WTC11 (cell line): ENCODE results near the gene MYO1H.

Source experiments
- ELF4 ChIP-seq: sonication (generic); formaldehyde crosslinking; IDR thresholded peaks from 2 replicates; pipeline ENCODE4 v1.8.1; 2022; ENCODE audit warnings: low read depth, mild to moderate bottlenecking, moderate library complexity, missing genetic modification reagents
- KAT7 ChIP-seq: sonication (generic); formaldehyde crosslinking; IDR thresholded peaks from 2 replicates; pipeline ENCODE4 v1.8.1; 2023; ENCODE audit warnings: missing genetic modification reagents, mild to moderate bottlenecking, borderline replicate concordance
- ZBTB21 ChIP-seq: sonication (generic); formaldehyde crosslinking; IDR thresholded peaks from 2 replicates; pipeline ENCODE4 v1.8.1; 2023; ENCODE audit warnings: mild to moderate bottlenecking, missing genetic modification reagents, borderline replicate concordance
- TF ChIP-seq, protein P1 (sequence below): fragments of 200-600 bp; IDR thresholded peaks from 2 replicates; pipeline ENCODE4 v1.8.0; 2022; ENCODE audit warnings: antibody characterized with exemption

DNA sequence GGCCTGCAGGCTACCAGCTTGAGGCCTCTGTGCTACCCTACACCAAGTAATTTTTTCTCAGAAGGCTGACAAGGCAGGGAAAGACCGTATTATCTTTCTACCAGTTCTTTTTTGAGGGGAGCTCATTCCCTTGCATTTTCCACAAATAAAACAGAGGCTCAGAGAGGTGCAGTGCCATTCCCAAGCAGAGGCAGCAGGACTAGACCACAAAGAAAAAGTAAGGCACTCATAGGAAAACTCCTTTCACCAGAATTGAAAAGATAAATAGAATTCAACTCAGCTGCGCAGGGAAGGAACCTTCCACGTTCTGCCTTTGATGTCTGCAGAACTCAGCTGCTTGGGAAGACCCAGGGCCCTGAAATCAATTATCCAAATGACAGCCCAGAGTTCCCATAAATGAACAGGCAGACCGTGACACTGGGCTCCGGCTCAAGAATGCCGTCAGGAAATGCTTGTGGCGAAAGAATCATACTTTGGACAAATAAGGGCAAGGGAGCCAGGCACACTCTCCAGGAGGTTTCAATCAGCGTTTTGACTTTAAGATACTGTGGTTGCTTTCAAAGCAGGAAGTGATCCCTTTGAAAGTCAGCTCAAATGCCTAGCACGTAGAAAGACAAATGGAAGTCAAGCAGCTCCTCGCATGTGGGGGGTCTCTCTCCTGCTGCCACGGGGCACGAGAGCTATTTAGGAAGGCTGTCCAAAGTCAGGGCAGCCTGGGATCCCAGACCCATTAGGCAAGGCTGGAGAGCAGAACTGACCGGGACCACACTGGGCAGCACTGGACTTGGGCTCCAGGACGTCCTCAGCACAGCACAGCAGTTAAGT is 115.4 kb downstream of the MYO1H start:
- TF ChIP-seq ELF4 (CRISPR knock-in tag) (no peak), ZBTB21 (no peak), KAT7 (CRISPR knock-in tag) (no peak)
- TF ChIP-seq, protein P1, sequence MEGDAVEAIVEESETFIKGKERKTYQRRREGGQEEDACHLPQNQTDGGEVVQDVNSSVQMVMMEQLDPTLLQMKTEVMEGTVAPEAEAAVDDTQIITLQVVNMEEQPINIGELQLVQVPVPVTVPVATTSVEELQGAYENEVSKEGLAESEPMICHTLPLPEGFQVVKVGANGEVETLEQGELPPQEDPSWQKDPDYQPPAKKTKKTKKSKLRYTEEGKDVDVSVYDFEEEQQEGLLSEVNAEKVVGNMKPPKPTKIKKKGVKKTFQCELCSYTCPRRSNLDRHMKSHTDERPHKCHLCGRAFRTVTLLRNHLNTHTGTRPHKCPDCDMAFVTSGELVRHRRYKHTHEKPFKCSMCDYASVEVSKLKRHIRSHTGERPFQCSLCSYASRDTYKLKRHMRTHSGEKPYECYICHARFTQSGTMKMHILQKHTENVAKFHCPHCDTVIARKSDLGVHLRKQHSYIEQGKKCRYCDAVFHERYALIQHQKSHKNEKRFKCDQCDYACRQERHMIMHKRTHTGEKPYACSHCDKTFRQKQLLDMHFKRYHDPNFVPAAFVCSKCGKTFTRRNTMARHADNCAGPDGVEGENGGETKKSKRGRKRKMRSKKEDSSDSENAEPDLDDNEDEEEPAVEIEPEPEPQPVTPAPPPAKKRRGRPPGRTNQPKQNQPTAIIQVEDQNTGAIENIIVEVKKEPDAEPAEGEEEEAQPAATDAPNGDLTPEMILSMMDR, result no peak
